GM12891 (cell line): ENCODE data around the gene SPP2.

ENCODE experiments used
- PAX5 ChIP-seq: IDR thresholded peaks from 2 replicates; pipeline ENCODE4 v1.6.1; 2011; ENCODE audit warnings: low read length, moderate library complexity, mild to moderate bottlenecking; ENCODE audit not compliant: insufficient read depth, severe bottlenecking
- POLR2A ChIP-seq: IDR thresholded peaks from 2 replicates; pipeline ENCODE4 v1.6.1; 2011; ENCODE audit warnings: low read depth, low read length, control low read depth
- POLR2AphosphoS5 ChIP-seq: IDR thresholded peaks from 2 replicates; pipeline ENCODE4 v1.6.1; 2011; ENCODE audit warnings: low read depth, low read length, control low read depth
- SPI1 ChIP-seq: IDR thresholded peaks from 2 replicates; pipeline ENCODE4 v1.6.1; 2011; ENCODE audit warnings: low read depth, low read length, control low read depth

DNA sequence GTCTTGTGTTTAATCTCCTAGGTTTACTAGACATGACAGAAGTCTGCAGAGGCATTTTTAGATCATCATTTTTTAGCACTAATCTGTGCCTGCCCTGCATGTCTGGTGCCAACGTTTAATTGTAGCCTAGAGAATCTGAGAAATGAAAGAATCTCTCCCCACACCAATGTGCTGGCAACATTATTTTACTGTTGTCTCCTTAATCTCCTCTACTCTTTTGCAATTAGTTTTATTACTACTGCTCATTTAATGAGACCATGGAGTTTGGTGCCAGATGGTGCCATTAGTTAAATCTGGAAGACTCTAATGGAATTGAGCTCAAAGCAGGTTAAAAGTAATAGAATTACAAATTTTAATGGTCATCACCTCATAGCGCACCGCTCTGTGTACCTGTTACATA, 4.0 kb upstream of the SPP2 start:
- TF ChIP-seq POLR2A (no peak), POLR2AphosphoS5 (no peak), PAX5 (no peak), SPI1 (no peak)
